Measurements from ENCODE around the gene ZNF800. TPM values are rescaled to one million over a fixed set of nuclear protein-coding genes. Genes with fewer than 3 reads are reported as not detected.

The ZNF800 gene
- polyA plus RNA-seq, 1 of the 3 experiments (the other 2 are of a cell fraction) = 9.2 TPM

- no peaks in the 10 kb centered on the region for H3K79me2 ChIP-seq (ENCODE audit: insufficient read depth)
- TF ChIP-seq RFX5 (IDR thresholded peaks at IDR 0.05; ENCODE audit: low read length) (no peak), EZH2phosphoT487 (IDR thresholded peaks at IDR 0.05; ENCODE audit: borderline replicate concordance, low read depth) (no peak), POLR2AphosphoS5 (IDR thresholded peaks at IDR 0.05; ENCODE audit: low read depth, low read length) (no peak), SMC3 (IDR thresholded peaks at IDR 0.05; ENCODE audit: low read depth, low read length) (no peak), TAF1 (IDR thresholded peaks at IDR 0.05; ENCODE audit: borderline replicate concordance, low read depth, low read length) (no peak), USF2 (IDR thresholded peaks at IDR 0.05; ENCODE audit: borderline replicate concordance, low read depth, low read length) (no peak), GABPA (IDR thresholded peaks at IDR 0.05; ENCODE audit: low read depth) (no peak), RXRA (IDR thresholded peaks at IDR 0.05; ENCODE audit: borderline replicate concordance, low read depth) (no peak), PBX3 (IDR thresholded peaks at IDR 0.05) (no peak), ZBTB33 (IDR thresholded peaks at IDR 0.05; ENCODE audit: borderline replicate concordance, low read depth) (no peak), RAD21 (IDR thresholded peaks at IDR 0.05; ENCODE audit: low read length) (no peak), EP300 (IDR thresholded peaks at IDR 0.05; ENCODE audit: borderline replicate concordance in 1 of 2, low read depth in 1 of 2, low read length in 1 of 2) (no peak), TCF12 (IDR thresholded peaks at IDR 0.05) (no peak)
- 25% methylated on average over 1 of the region's 1 CpG for WGBS (ENCODE audit: low lambda C conversion rate)
Observed at GRCh38 chr7:127413326-127413725, 20.8 kb upstream of the ZNF800 start.

GRCh38 chr7:127411176-127411575, 18.7 kb upstream of the ZNF800 start:
- CTCF ChIA-PET = no interaction called here
- Histone ChIP-seq H3K4me3 (ENCODE audit: low read depth in 2 of 2, low read length in 1 of 2) (no peak overlapping the region), H3K4me2 (no peak overlapping the region), H3K9me3 (no peaks in the 10 kb centered on the region), H3K36me3 (replicated peaks in 1 of 2; ENCODE audit: control insufficient read depth in 1 of 2, insufficient read depth in 2 of 2, low read length in 1 of 2) (no peaks in the 10 kb centered on the region), H3F3A (replicated peaks; ENCODE audit: insufficient read depth) (no peaks in the 10 kb centered on the region), H2AFZ (ENCODE audit: low read depth) (no peak overlapping the region), H3K9ac (no peak overlapping the region), H3K4me1 (ENCODE audit: control insufficient read depth in 1 of 2, insufficient read depth in 2 of 2, low read depth in 1 of 2, low read length in 1 of 2) (no peaks in the 10 kb centered on the region), H3K27ac (ENCODE audit: low read depth in 2 of 2, low read length in 1 of 2) (no peak overlapping the region), H4K20me1 (ENCODE audit: insufficient read depth) (no peaks in the 10 kb centered on the region), H3K9me2 (no peaks in the 10 kb centered on the region), H3K79me2 (ENCODE audit: insufficient read depth) (no peaks in the 10 kb centered on the region), H3K27me3 (ENCODE audit: insufficient read depth) (no peaks in the 10 kb centered on the region)
- no peak for DNase-seq
- POLR2A ChIA-PET = no interaction called here
- TF ChIP-seq ZBTB33 (IDR thresholded peaks at IDR 0.05; ENCODE audit: borderline replicate concordance, low read depth) (no peak), EZH2phosphoT487 (IDR thresholded peaks at IDR 0.05; ENCODE audit: borderline replicate concordance, low read depth) (no peak), EP300 (IDR thresholded peaks at IDR 0.05; ENCODE audit: borderline replicate concordance in 1 of 2, low read depth in 1 of 2, low read length in 1 of 2) (no peak), SIN3A (IDR thresholded peaks at IDR 0.05; ENCODE audit: borderline replicate concordance, low read depth, low read length) (no peak), CTCF (IDR thresholded peaks at IDR 0.05) (no peak), TCF12 (IDR thresholded peaks at IDR 0.05) (no peak), YY1 (IDR thresholded peaks at IDR 0.05; ENCODE audit: low read depth) (no peak), RFX5 (IDR thresholded peaks at IDR 0.05; ENCODE audit: low read length) (no peak), TAF1 (IDR thresholded peaks at IDR 0.05; ENCODE audit: borderline replicate concordance, low read depth, low read length) (no peak), IRF3 (IDR thresholded peaks at IDR 0.05; ENCODE audit: low read depth, low read length) (no peak), MXI1 (IDR thresholded peaks at IDR 0.05; ENCODE audit: low read depth, low read length) (no peak)

More at GRCh38 chr7:127413326-127413725, 20.8 kb upstream of the ZNF800 start:
- Histone ChIP-seq H3K27ac (ENCODE audit: low read depth in 2 of 2, low read length in 1 of 2) (no peak overlapping the region), H3K9me2 (no peaks in the 10 kb centered on the region), H4K20me1 (ENCODE audit: insufficient read depth) (no peaks in the 10 kb centered on the region), H3K36me3 (replicated peaks in 1 of 2; ENCODE audit: control insufficient read depth in 1 of 2, insufficient read depth in 2 of 2, low read length in 1 of 2) (no peaks in the 10 kb centered on the region), H3K27me3 (ENCODE audit: insufficient read depth) (no peaks in the 10 kb centered on the region), H3F3A (replicated peaks; ENCODE audit: insufficient read depth) (no peaks in the 10 kb centered on the region), H3K4me2 (no peak overlapping the region), H3K9ac (no peak overlapping the region), H2AFZ (ENCODE audit: low read depth) (no peak overlapping the region), H3K9me3 (no peaks in the 10 kb centered on the region), H3K4me3 (ENCODE audit: low read depth in 2 of 2, low read length in 1 of 2) (no peak overlapping the region), H3K4me1 (ENCODE audit: control insufficient read depth in 1 of 2, insufficient read depth in 2 of 2, low read depth in 1 of 2, low read length in 1 of 2) (no peaks in the 10 kb centered on the region)
- ChIA-PET POLR2A (no interaction called here), CTCF (no interaction called here)
- DNase-seq = no peak
